Uterus (tissue), 4 donors: ENCODE results near the gene DBP. TPM values are rescaled to one million over a fixed set of nuclear protein-coding genes. Genes with fewer than 3 reads are reported as not detected.

ENCODE experiments used
- DNase-seq, 2 donors: peaks; one replicate each; pipeline ENCODE4 v3.0.0-alpha.2; 2019 to 2020
- H3K27ac ChIP-seq, 2 donors: fragments of 200-600 bp; sonication (generic); 1 replicate in 1 of 2; 2 replicates in 1 of 2; pipeline ENCODE4 v1.5.1; 2016 to 2018
- H3K27me3 ChIP-seq, 2 donors: fragments of 200-600 bp; sonication (generic); one replicate each; pipeline ENCODE4 v1.5.1; 2018 to 2019; ENCODE audit warnings: control low read depth in 1 of 2
- H3K36me3 ChIP-seq, 2 donors: fragments of 200-600 bp; sonication (generic); one replicate each; pipeline ENCODE4 v1.5.1; 2019; ENCODE audit warnings: control low read depth in 1 of 2
- H3K4me1 ChIP-seq, 2 donors: fragments of 200-600 bp; sonication (generic); one replicate each; pipeline ENCODE4 v1.5.1; 2018 to 2019; ENCODE audit warnings: control low read depth in 1 of 2
- H3K4me3 ChIP-seq, 2 donors: fragments of 200-600 bp; sonication (generic); 1 replicate in 1 of 2; 2 replicates in 1 of 2; pipeline ENCODE4 v1.5.1; 2018 to 2019; ENCODE audit warnings: mild to moderate bottlenecking in 1 of 2
- H3K9me3 ChIP-seq, 2 donors: fragments of 200-600 bp; sonication (generic); one replicate each; pipeline ENCODE4 v1.5.1; 2019; ENCODE audit warnings: control low read depth in 1 of 2
- CTCF ChIP-seq, 4 experiments: fragments of 200-600 bp in 2 of 4; fragments of 450-650 bp in 2 of 4; sonication (generic) in 2 of 4; IDR thresholded peaks; one replicate each; pipeline ENCODE4 v1.5.1; 2016 to 2019; ENCODE audit warnings: antibody characterized with exemption in 4 of 4, mild to moderate bottlenecking in 2 of 4, moderate library complexity in 1 of 4
- POLR2A ChIP-seq, 2 donors: fragments of 450-650 bp; IDR thresholded peaks; one replicate each; pipeline ENCODE4 v1.6.1; 2016; ENCODE audit warnings: antibody characterized with exemption in 2 of 2, mild to moderate bottlenecking in 1 of 2, moderate library complexity in 1 of 2
- intact Hi-C: fragments of 100-400 bp; cut with DNase I; formaldehyde crosslinking; loops from one replicate; pipeline ENCODE4 v1.15.1; 2023; ENCODE audit warnings: low total_unique reads
- total RNA-seq, 4 donors: library from RNA; depleted of rRNA in 3 of 4; stranded (reverse); fragments of >200 nt in 3 of 4; gene quantifications; one replicate each; pipeline versions ENCODE4 v1.1.0 to v1.2.4, GENCODE V29; 2014 to 2023
- donor health status: DM: yes; HTN: yes; CAD: no.

The DBP gene
- total RNA-seq, 4 donors from 2014 or later = 3.1 to 29.8 (median 11.3) TPM; not detected in 1

DNA sequence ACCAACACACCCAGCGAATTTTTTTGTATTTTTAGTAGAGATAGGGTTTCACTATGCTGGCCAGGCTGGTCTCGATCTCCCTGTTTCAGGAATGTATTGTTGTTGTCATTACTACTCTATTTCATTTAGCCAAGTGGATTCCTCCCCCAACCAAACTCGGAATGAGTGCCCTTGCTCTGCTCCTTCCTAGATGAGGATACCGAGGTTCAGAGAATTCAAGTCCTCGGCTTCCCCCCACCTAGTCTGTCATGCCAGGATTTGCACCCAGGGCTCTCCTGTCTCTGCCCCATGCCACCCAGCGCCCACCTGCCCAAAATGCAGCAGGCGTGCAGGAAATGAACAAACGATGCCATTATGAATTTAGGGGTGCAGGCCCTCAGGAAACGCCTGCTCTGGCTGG is 34.2 kb downstream of the DBP start:
- no peaks in the 10 kb centered on the region for H3K4me1 ChIP-seq
- intact Hi-C loops = no loop called here

DNA sequence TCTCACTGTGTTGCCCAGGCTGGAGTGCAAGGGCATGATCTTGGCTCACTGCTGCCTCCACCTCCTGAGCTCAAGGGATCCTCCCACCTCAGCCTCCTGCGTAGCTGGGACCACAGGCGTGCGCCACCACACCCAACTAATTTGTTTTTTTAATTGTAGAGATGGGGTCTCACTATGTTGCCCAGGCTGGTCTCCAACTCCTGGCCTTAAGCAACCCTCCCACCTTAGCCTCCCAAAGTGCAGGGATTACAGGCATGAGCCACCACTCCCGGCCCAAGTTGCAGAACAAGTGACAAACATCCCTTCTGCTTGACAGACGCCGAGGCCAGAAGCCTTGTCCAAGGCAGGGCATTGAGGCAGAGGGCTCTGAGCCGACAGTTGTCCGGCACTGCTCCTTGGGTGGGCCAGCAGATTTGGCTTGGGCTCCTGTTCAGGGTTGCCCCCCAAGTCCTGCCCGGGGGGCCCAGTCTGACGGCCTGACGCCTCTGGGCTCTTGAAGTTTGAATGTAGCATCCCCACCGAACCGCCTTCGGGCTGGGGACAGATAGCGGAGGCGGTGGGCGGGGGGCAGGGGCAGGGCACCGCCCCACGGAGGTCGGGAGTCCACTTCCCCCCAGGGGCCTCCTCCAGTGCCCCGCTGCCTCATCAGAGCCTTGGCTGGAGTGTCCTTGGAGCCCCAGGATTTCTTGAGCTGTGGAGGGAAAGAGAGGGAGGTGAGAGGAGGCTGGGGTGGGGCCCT is 36.3 kb downstream of the DBP start:
- Histone ChIP-seq H3K27me3 (no peaks in the 10 kb centered on the region), H3K27ac (no peak overlapping the region), H3K4me1 (no peaks in the 10 kb centered on the region), H3K4me3 (no peak overlapping the region), H3K9me3 (no peaks in the 10 kb centered on the region), H3K36me3 (no peaks in the 10 kb centered on the region)
- intact Hi-C loops = no loop called here
- no peak for TF ChIP-seq POLR2A (IDR thresholded peaks at IDR 0.05)
- TF ChIP-seq CTCF (IDR thresholded peaks at IDR 0.05) = no peak
- DNase-seq = no peak

More for the DNA sequence above, 34.2 kb downstream of the DBP start:
- Histone ChIP-seq H3K36me3 (no peaks in the 10 kb centered on the region), H3K4me3 (no peak overlapping the region), H3K27me3 (no peaks in the 10 kb centered on the region), H3K9me3 (no peaks in the 10 kb centered on the region), H3K27ac (no peak overlapping the region)
- TF ChIP-seq CTCF (IDR thresholded peaks at IDR 0.05) = no peak
- no peak for TF ChIP-seq POLR2A (IDR thresholded peaks at IDR 0.05)
- DNase-seq = no peak

DNA sequence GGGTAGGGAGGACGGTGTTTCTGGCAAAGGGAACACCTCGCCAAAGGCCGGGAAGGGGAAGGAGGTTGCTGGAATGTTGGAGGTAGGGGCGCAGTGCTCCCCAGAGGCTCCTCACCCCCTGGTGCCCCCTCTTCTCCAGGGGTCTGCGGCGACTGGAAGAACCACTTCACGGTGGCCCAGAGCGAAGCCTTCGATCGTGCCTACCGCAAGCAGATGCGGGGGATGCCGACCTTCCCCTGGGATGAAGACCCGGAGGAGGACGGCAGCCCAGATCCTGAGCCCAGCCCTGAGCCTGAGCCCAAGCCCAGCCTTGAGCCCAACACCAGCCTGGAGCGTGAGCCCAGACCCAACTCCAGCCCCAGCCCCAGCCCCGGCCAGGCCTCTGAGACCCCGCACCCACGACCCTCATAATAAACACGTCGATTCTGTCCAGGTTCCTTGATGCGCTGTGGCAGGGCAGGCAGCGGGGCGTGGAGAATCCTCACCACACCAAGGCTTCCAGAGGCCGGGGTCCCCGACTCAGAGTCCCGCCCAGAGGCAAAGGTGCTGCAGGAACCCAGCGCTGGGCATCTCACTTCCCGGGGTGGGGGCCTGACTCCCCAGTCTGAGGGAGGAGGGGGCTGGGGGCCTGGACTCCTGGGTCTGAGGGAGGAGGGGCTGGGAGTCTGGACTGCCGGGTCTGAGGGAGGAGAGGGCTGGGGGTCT is 38.0 kb downstream of the DBP start:
- H3K27me3 ChIP-seq = no peaks in the 10 kb centered on the region
- no peak overlapping the region for H3K4me3 ChIP-seq
- H3K36me3 ChIP-seq = no peaks in the 10 kb centered on the region
- intact Hi-C loops = no loop called here
- TF ChIP-seq POLR2A (IDR thresholded peaks at IDR 0.05) (no peak), CTCF (IDR thresholded peaks at IDR 0.05) (no peak)
- H3K4me1 ChIP-seq = no peaks in the 10 kb centered on the region
- no peaks in the 10 kb centered on the region for H3K9me3 ChIP-seq
- DNase-seq = no peak
- no peak overlapping the region for H3K27ac ChIP-seq

DNA sequence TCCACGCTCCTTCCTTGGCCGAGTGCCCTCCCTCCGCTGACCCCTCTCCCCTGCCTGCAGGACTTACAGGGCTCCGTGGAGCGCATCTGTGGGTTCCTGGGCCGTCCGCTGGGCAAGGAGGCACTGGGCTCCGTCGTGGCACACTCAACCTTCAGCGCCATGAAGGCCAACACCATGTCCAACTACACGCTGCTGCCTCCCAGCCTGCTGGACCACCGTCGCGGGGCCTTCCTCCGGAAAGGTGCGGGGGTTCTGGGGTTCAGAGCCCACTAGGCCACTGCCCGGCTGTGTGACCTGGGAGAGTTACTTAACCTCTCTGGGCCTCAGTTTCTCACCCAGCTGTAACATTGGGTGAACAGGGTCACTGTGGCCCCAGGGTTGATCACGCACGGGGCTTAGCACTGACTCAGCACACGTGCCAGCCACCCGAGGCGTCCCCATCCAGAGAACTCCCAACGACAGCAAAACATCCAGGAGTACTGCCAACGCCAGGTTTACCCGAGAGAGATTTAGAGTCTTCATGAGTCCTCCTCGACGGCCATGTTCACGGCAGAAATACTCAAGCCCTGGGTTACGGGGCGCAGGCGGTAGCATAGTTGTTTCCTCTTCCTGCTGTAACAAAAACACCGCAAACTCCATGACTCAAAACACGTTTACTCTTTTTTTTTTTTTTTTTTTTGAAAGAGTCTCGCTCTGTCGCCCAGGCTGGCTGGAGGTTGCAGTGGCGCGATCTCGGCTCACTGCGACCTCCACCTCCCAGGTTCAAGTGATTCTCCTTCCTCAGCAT is 40.3 kb downstream of the DBP start:
- H3K27me3 ChIP-seq = no peaks in the 10 kb centered on the region
- no peaks in the 10 kb centered on the region for H3K36me3 ChIP-seq
- no peak for TF ChIP-seq POLR2A (IDR thresholded peaks at IDR 0.05)
- TF ChIP-seq CTCF (IDR thresholded peaks at IDR 0.05) = no peak
- no peak overlapping the region for H3K4me3 ChIP-seq
- no peaks in the 10 kb centered on the region for H3K9me3 ChIP-seq
- intact Hi-C loops = no loop called here
- no peak for DNase-seq
- H3K27ac ChIP-seq = no peak overlapping the region
- H3K4me1 ChIP-seq = no peaks in the 10 kb centered on the region

DNA sequence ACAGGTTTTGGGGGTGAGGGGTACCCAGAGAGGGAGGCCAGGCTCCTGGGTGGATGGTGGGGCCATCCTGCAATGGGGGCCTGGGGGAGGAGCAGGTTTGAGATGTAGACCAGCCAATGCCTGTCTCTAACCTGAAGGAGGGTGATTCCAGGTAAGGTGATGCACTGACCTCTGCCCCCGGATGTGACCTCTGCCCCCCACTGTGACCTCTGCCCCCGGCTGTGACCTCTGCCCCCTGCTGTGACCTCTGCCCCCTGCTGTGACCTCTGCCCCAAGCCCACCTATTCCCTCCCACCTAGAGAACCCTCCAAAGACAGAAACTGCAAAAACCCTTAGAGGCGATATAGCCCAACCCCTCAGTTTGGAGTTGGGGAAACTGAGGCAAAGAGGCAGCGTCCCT is 40.9 kb downstream of the DBP start:
- no peak for TF ChIP-seq POLR2A (IDR thresholded peaks at IDR 0.05)
- TF ChIP-seq CTCF (IDR thresholded peaks at IDR 0.05) = no peak
- no peaks in the 10 kb centered on the region for H3K27me3 ChIP-seq
- no peak for DNase-seq
- no peak overlapping the region for H3K27ac ChIP-seq
- H3K9me3 ChIP-seq = no peaks in the 10 kb centered on the region
- no peak overlapping the region for H3K4me3 ChIP-seq
- no peaks in the 10 kb centered on the region for H3K36me3 ChIP-seq
- H3K4me1 ChIP-seq = no peaks in the 10 kb centered on the region
- intact Hi-C loops = no loop called here
